ENCODE measurements around the gene CPT1C.

Gene CPT1C

GRCh38 chr19:49684251-49684982, 6.5 kb upstream of the CPT1C start:
- peak; percentile 28 for DNase-seq

DNA sequence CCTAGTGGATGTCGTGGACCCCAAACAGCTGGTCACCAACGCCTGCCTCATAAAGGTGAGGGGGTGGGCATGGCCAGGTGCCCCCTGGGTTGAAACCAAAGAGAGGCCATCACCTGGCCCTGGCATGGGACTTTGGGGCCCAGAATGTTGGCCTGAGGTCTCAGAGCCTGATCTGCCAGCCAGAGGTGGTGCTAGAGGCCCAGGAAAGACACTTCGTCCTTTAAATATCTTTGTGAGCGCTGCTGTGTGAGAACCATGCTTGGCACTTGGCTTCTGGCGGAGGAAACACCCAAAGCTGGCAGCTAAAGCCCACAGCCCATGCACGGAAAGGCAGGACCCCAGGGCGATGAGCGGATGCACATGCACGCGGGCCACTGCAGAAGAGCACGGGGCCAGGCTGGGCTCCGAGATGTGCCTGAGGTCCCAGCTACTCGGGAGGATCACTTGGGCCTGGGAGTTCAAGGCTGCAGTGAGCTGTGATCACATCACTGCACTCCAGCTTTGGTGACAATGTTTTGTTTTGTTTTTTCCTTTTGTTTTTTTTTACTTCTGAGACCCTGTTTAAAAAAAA, 5.8 kb upstream of the CPT1C start:
- DNase-seq, result no peak

DNA sequence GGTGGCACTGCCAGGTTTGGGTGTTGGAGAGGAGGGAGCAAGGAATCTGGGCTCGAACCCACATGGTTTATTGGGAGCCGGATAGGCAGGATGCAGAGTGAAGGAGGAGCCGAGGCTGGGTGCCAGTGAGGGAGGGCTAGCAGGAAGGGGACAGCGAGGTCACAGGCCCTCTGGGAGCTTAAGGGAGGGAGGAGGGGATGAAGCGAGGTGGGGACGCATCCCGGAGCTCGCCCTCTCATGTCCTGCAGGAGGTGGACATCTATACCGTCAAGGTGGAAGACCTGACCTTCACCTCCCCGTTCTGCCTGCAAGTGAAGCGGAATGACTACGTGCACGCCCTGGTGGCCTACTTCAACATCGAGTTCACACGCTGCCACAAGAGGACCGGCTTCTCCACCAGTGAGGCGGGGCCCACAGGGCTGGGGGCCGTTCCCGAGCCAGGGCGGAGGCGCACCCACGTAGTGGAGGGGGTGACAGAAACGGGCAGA, 5.0 kb upstream of the CPT1C start:
- DNase-seq, result no peak

- DNase-seq, result no peak
These were observed 4.3 kb upstream of the CPT1C start for GRCh38 chr19:49686503-49687088.

- no peak for DNase-seq
These were observed 3.8 kb upstream of the CPT1C start for GRCh38 chr19:49687150-49687549.

- DNase-seq, result no peak
These were observed 3.2 kb upstream of the CPT1C start for GRCh38 chr19:49687566-49688316.

GRCh38 chr19:49688531-49689132, 2.3 kb upstream of the CPT1C start:
- DNase-seq, result no peak

DNA sequence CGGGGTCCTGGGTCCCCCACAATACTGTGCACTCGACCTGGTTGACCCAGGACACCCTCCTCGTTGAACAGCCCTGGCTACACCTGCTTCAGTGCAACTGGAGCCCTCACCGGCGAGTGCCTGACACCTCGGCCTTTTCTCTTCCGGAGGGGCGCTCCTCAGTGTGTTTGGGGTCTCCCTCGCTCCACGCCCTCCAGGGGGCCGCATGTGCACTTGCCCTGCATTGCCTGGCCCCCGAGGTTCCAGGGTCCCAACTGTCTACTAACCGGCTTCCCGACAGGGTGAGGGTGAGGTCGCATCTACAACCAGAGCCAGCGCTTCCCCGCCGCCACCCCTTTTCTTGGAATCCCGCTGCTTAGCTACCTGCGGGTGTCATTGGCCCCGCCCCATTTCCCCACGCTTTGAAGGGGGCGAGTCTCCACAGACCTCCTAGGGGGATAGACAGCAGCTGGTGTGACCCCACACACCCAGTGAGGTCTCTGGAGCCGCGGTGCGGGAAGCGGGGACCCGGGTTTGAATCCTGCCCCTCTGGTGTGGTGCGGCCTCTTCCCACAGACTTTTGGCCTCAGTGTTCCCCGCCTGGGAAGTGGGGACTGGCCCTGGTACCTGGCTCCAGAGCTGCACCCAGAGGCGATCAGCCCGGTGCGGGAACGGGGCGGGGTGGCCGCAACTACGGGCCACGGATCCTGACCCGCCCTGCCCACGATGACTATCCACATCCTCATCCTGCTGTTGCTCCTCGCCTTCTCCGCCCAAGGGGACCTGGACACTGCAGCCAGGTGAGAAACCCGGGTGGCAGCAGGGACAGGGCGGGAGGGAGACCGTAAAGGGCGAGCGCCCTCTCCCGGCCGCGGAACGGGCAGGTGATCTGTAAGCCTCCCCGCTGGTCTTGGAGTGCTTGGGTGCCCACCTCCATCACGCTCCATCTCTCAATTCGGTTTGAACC, 1.5 kb upstream of the CPT1C start, which contains the start of gene ADM5:
TSS of gene ADM5 (plus strand) at position 462 of the 946 bp plus-strand sequence. CDS start at position 706, 244 bp downstream.
- DNase-seq, result peak; percentile 38

DNA sequence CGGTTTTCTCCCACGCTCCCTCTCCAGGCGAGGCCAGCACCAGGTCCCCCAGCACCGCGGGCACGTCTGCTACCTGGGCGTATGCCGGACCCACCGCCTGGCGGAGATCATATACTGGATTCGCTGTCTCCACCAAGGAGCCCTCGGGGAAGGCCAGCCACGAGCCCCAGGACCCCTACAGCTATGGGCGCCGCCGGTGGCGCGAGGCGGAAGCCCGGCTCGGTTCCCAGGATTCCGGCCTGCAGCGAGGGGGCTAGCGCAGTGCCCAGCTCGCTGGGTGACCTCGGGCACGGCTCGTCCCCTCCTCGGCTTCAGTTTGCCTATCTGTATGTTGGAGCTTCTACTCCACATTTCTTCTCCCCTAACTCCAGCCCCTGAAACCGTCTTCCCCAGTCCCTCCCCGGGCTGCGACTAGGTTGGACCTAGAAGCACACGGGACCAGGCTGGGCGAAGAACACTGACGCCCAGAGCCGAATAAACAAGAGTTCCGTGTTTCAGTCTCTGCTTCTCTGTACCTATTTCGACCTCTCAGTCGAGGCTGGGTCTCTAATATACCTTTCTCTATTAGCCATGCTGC, 749 bp upstream of the CPT1C start:
- DNase-seq, result no peak

- peak; percentile 32 for DNase-seq
These were observed 579 bp downstream of the CPT1C start for GRCh38 chr19:49691243-49692146.

- no peak for DNase-seq
These were observed 1.2 kb downstream of the CPT1C start for GRCh38 chr19:49692147-49692506.

GRCh38 chr19:49696115-49696514, 5.2 kb downstream of the CPT1C start:
- no peak for DNase-seq

- DNase-seq, result no peak
These were observed 5.9 kb downstream of the CPT1C start for GRCh38 chr19:49696865-49697264.

DNA sequence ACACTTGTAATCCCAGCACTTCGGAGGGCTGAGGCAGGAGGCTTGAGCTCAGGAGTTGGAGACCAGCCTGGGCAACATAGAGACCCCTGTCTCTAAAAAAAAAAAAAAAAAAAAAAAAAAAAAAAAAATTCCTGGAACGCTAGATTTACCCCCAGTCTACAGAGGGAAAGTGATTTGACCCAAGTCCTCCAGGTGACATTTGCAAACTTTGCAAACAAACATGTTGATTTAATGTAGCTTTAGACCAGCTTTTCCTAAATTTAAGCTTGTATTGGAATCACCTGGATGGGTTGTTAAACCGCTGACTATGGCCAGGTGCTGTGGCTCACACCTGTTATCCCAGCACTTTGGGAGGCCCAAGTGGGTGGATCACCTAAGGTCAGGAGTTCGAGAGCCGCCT, 8.4 kb downstream of the CPT1C start:
- DNase-seq, result no peak

- no peak for DNase-seq
These were observed 9.6 kb downstream of the CPT1C start for GRCh38 chr19:49700563-49700962.

DNA sequence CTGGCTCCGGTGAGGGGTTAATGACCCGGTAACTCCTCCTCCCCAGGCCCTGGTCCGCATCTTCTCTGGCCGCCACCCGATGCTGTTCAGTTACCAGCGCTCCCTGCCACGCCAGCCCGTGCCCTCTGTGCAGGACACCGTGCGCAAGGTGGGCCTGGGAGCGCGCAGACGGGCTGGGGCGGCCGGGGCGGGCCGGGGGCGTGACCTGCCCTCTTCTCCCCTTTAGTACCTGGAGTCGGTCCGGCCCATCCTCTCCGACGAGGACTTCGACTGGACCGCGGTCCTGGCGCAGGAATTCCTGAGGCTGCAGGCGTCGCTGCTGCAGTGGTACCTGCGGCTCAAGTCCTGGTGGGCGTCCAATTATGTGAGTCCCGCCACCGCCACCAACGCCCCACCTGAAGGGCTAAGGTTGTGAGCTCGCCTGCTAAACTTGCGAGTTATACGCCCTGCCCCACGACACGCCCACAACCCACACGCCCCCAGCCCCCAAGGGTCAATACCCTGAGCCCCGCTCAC, 10.4 kb downstream of the CPT1C start:
- DNase-seq, result no peak

DNA sequence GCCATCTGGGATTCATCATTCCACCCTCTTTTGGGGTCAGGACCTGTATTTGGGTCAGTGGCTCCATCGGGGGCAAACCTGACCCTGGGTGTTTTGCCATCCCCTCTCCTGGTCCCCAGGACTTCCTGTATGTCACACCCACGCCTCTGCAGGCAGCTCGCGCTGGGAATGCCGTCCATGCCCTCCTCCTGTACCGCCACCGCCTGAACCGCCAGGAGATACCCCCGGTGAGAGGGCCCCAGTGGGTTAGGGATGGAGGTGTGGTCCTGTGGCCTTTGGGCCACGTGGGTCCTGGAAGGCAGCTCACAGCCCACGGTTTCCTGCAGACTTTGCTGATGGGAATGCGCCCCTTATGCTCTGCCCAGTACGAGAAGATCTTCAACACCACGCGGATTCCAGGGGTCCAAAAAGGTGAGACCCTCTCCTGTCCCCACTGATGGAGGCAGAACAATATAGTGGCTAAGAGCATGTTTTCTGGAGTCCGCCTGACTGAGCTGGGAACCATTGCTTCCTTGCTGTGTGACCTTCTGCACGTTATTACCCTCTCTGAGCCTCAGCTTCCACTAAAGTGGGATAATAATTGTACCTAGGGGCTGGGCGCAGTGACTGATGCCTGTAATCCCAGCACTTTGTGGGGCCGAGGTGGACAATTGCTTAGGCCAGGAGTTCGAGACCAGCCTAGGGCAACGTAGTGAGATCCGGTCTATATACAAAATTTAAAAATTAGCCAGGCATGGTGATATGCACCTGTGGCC, 14.1 kb downstream of the CPT1C start:
- DNase-seq, result no peak

- no peak for DNase-seq
These were observed 15.0 kb downstream of the CPT1C start for GRCh38 chr19:49705919-49706318.

- no peak for DNase-seq
These were observed 19.5 kb downstream of the CPT1C start for GRCh38 chr19:49710372-49710951.
